Liver (tissue), 4 donors: ENCODE results near the gene ARHGAP8. TPM values are rescaled to one million over a fixed set of nuclear protein-coding genes. Genes with fewer than 3 reads are reported as not detected.

ENCODE experiments used
- polyA plus RNA-seq, 2 donors: library from polyadenylated mRNA; stranded (reverse) in 1 of 2; unstranded in 1 of 2; fragments of 200-250 nt in 1 of 2; fragments of >200 nt in 1 of 2; fragmentation: Nextera tagmentation in 1 of 2; extraction: Ambion mirVana in 1 of 2; gene quantifications; one replicate each; pipeline versions ENCODE4 v1.2.1 to v1.2.3, GENCODE V29; 2013 to 2015
- total RNA-seq, 2 donors: library from RNA; depleted of rRNA; stranded (reverse); fragments of >200 nt; gene quantifications; one replicate each; pipeline ENCODE4 v1.2.3, GENCODE V29; 2014
- donor health status: healthy.
- donor health status: healthy.
- donor health status: healthy.

ARHGAP8 gene
- total and polyA plus RNA-seq, 4 donors = 0.58 to 1.8 (median 1.1) TPM

Other genes starting within 250 kb of the ARHGAP8 start
- gene PRR5, start 50.4 kb upstream of the ARHGAP8 start, total RNA-seq = 10 to 100 TPM; 20.5 to 49.1 TPM
- 10 to 100 TPM; 11.5 to 18.1 TPM for gene PRR5, start 50.4 kb upstream of the ARHGAP8 start, polyA plus RNA-seq